H1 (cell line): ENCODE measurements around the gene KLHL33. TPM values are rescaled to one million over a fixed set of nuclear protein-coding genes. Genes with fewer than 3 reads are reported as not detected.

Source experiments
- CTCF ChIA-PET: fragments of 300-600 bp; sonication (Branson Sonifier 250); formaldehyde crosslinking; loops from one replicate; lab custom pipeline; 2021; ENCODE audit not compliant: partially characterized antibody; lab: Charles Lee
- POLR2A ChIA-PET: fragments of 300-600 bp; sonication (Branson Sonifier 250); formaldehyde crosslinking; loops from one replicate; lab custom pipeline; 2021; ENCODE audit warnings: inconsistent platforms; ENCODE audit not compliant: partially characterized antibody; lab: Charles Lee
- DNase-seq, 2 experiments: peaks; one replicate each; pipeline versions ENCODE4 v3.0.0 to v3.0.0-alpha.2; 2010 to 2022; ENCODE audit warnings: low spot score in 2 of 2, low read depth in 1 of 2, mixed read lengths in 1 of 2
- FAIRE-seq: peaks from 2 replicates; lab custom pipeline; 2011; peaks lifted over from hg19 to GRCh38; lab: Jason Lieb, UNC
- H2AFZ ChIP-seq: 2 replicates; pipeline ENCODE4 v1.8.1; 2012; ENCODE audit warnings: low read length, inconsistent platforms
- H2AK5ac ChIP-seq: 2 replicates; pipeline ENCODE4 v1.6.1; 2013; ENCODE audit warnings: low read depth, low read length
- H2BK120ac ChIP-seq: replicated peaks from 2 replicates; pipeline ENCODE3; 2013; ENCODE audit warnings: low read depth, low read length, inconsistent platforms
- H2BK12ac ChIP-seq: 2 replicates; pipeline ENCODE4 v1.6.1; 2013; ENCODE audit warnings: low read depth, low read length
- H2BK15ac ChIP-seq: 2 replicates; pipeline ENCODE4 v1.6.1; 2013; ENCODE audit warnings: low read length
- H2BK20ac ChIP-seq: 2 replicates; pipeline ENCODE4 v1.6.1; 2013; ENCODE audit warnings: low read length
- H2BK5ac ChIP-seq: 2 replicates; pipeline ENCODE4 v1.6.1; 2013; ENCODE audit warnings: low read depth, low read length
- H3K14ac ChIP-seq: 2 replicates; pipeline ENCODE4 v1.6.1; 2013; ENCODE audit warnings: inconsistent platforms; ENCODE audit not compliant: insufficient read length
- H3K18ac ChIP-seq: 2 replicates; pipeline ENCODE4 v1.6.1; 2013; ENCODE audit warnings: low read length; ENCODE audit errors: extremely low read depth
- H3K23ac ChIP-seq: 2 replicates; pipeline ENCODE4 v1.6.1; 2013; ENCODE audit warnings: inconsistent platforms; ENCODE audit not compliant: insufficient read length
- H3K23me2 ChIP-seq: 2 replicates; pipeline ENCODE4 v1.6.1; 2013; ENCODE audit warnings: low read depth, low read length
- H3K27ac ChIP-seq: 2 replicates; pipeline ENCODE4 v1.6.1; 2011; ENCODE audit warnings: low read depth, low read length, inconsistent platforms
- H3K27me3 ChIP-seq, 4 experiments: replicated peaks in 1 of 4; 1 replicate in 1 of 4; 2 replicates in 3 of 4; pipeline versions ENCODE4 v1.6.1 to v1.8.1; 2011 to 2013; ENCODE audit warnings: low read length in 3 of 4, mild to moderate bottlenecking in 3 of 4, inconsistent platforms in 2 of 4, mixed read lengths in 2 of 4, moderate library complexity in 1 of 4; ENCODE audit not compliant: control insufficient read depth in 3 of 4, insufficient read depth in 3 of 4; ENCODE audit errors: extremely low read depth in 1 of 4
- H3K36me3 ChIP-seq, 4 experiments: 2 replicates each; pipeline versions ENCODE4 v1.6.1 to v1.8.1; 2011 to 2013; ENCODE audit warnings: mild to moderate bottlenecking in 4 of 4, low read length in 3 of 4, moderate library complexity in 2 of 4, control low read depth in 1 of 4, inconsistent platforms in 1 of 4; ENCODE audit not compliant: insufficient read depth in 4 of 4, control insufficient read depth in 2 of 4
- H3K4ac ChIP-seq: replicated peaks from 2 replicates; pipeline ENCODE3; 2013; ENCODE audit warnings: low read length, low read depth, mixed read lengths, inconsistent platforms; ENCODE audit not compliant: insufficient read length
- H3K4me1 ChIP-seq, 4 experiments: replicated peaks in 1 of 4; 1 replicate in 1 of 4; 2 replicates in 3 of 4; pipeline versions ENCODE4 v1.6.1 to v1.8.1; 2011 to 2013; ENCODE audit warnings: low read length in 3 of 4, inconsistent platforms in 2 of 4, mixed read lengths in 1 of 4; ENCODE audit not compliant: insufficient read depth in 4 of 4, control insufficient read depth in 3 of 4
- H3K4me2 ChIP-seq, 2 experiments: 2 replicates each; pipeline versions ENCODE4 v1.6.1 to v1.8.1; 2011 to 2013; ENCODE audit warnings: low read depth in 2 of 2, low read length in 2 of 2, control low read depth in 1 of 2, inconsistent platforms in 1 of 2, mild to moderate bottlenecking in 1 of 2; ENCODE audit not compliant: insufficient read depth in 1 of 2
- H3K4me3 ChIP-seq, 4 experiments: fragments of 200-600, 300-600 bp in 1 of 4; sonication (generic), shearing (Covaris generic), sonication (Bioruptor Twin) in 1 of 4; 2 replicates each; pipeline versions ENCODE4 v1.5.1 to v1.8.1; 2011 to 2016; ENCODE audit warnings: low read length in 4 of 4, low read depth in 3 of 4, control low read depth in 2 of 4, inconsistent platforms in 2 of 4, mild to moderate bottlenecking in 2 of 4, mixed read lengths in 1 of 4, moderate library complexity in 1 of 4; ENCODE audit not compliant: insufficient read depth in 2 of 4; ENCODE audit errors: extremely low read depth in 1 of 4
- H3K56ac ChIP-seq: replicated peaks from 2 replicates; pipeline ENCODE3; 2013; ENCODE audit warnings: low read depth, mild to moderate bottlenecking, mixed read lengths, low read length, inconsistent platforms; ENCODE audit not compliant: insufficient read length
- H3K79me1 ChIP-seq: 2 replicates; pipeline ENCODE4 v1.6.1; 2013; ENCODE audit warnings: low read depth, low read length, control low read depth
- H3K79me2 ChIP-seq, 2 experiments: 2 replicates each; pipeline versions ENCODE4 v1.6.1 to v1.8.1; 2012 to 2013; ENCODE audit warnings: low read length in 2 of 2, mild to moderate bottlenecking in 2 of 2, inconsistent platforms in 1 of 2; ENCODE audit not compliant: insufficient read depth in 2 of 2, control insufficient read depth in 1 of 2
- H3K9ac ChIP-seq, 4 experiments: replicated peaks in 1 of 4; 1 replicate in 1 of 4; 2 replicates in 3 of 4; pipeline versions ENCODE4 v1.6.1 to v1.8.1; 2011 to 2013; ENCODE audit warnings: low read depth in 3 of 4, low read length in 3 of 4, control low read depth in 2 of 4, mild to moderate bottlenecking in 2 of 4, moderate library complexity in 2 of 4, inconsistent platforms in 1 of 4; ENCODE audit errors: extremely low read depth in 1 of 4
- H3K9me3 ChIP-seq, 2 experiments: 2 replicates each; pipeline versions ENCODE4 v1.6.1 to v1.8.1; 2012 to 2013; ENCODE audit warnings: mild to moderate bottlenecking in 2 of 2, moderate library complexity in 2 of 2, control low read depth in 1 of 2, inconsistent platforms in 1 of 2, low read depth in 1 of 2, low read length in 1 of 2, mixed read lengths in 1 of 2; ENCODE audit not compliant: insufficient read depth in 2 of 2
- H4K20me1 ChIP-seq, 2 experiments: replicated peaks in 1 of 2; 2 replicates each; pipeline versions ENCODE3 to v1.8.1; 2011 to 2013; ENCODE audit warnings: inconsistent platforms in 2 of 2, low read length in 2 of 2, mild to moderate bottlenecking in 1 of 2; ENCODE audit not compliant: insufficient read depth in 2 of 2, control insufficient read depth in 1 of 2
- H4K5ac ChIP-seq: 2 replicates; pipeline ENCODE4 v1.6.1; 2013; ENCODE audit warnings: low read length, low read depth, mixed read lengths, inconsistent platforms; ENCODE audit not compliant: insufficient read length
- H4K8ac ChIP-seq: 2 replicates; pipeline ENCODE4 v1.8.0; 2013; ENCODE audit warnings: mild to moderate bottlenecking, moderate library complexity, low read length, inconsistent platforms; ENCODE audit not compliant: insufficient read depth; ENCODE audit errors: extremely low read depth
- H4K91ac ChIP-seq: replicated peaks from 2 replicates; pipeline ENCODE3; 2013; ENCODE audit warnings: low read length, mixed read lengths, inconsistent platforms; ENCODE audit not compliant: insufficient read length
- BCL11A ChIP-seq, 2 experiments: IDR thresholded peaks; one replicate each; pipeline ENCODE4 v1.6.1; 2011; ENCODE audit warnings: low read depth in 2 of 2, low read length in 2 of 2, mild to moderate bottlenecking in 2 of 2
- WGBS, 2 experiments: shearing (Covaris generic) in 1 of 2; methylation state at CpG; one replicate each; pipeline versions ENCODE4 v1.1.6 to v1.1.7; 2013 to 2015; ENCODE audit warnings: low lambda C conversion rate in 2 of 2, mixed read lengths in 2 of 2, inconsistent platforms in 1 of 2, low coverage in 1 of 2, missing lambda C conversion rate in 1 of 2; ENCODE audit not compliant: insufficient replicate concordance in 2 of 2, insufficient coverage in 1 of 2, insufficient read length in 1 of 2; ENCODE audit errors: extremely low coverage in 1 of 2, missing lambda C conversion rate in 1 of 2; 5-methylcytosine and 5-hydroxymethylcytosine counted together
- polyA plus RNA-seq, 7 experiments: library from polyadenylated mRNA; depleted of rRNA in 3 of 7; stranded (reverse) in 5 of 7; unstranded in 2 of 7; fragments of >200 nt in 5 of 7; fragments of 200-250 nt in 2 of 7; gene quantifications; 1 replicate in 5 of 7; 2 replicates in 1 of 7; 4 replicates in 1 of 7; pipeline versions ENCODE4 v1.2.1 to v1.2.3, GENCODE V29; 2011 to 2013; ENCODE audit warnings: missing spikeins in 2 of 7, mixed read lengths in 2 of 7
- total RNA-seq: library from RNA; stranded (reverse); fragmentation: NEBNext Ultra II Directional; extraction: Animal tissue kit (Norgen Biotek cat#: 25700); gene quantifications from 2 replicates; pipeline ENCODE4 v1.2.1, GENCODE V29; 2021

Gene KLHL33
- total and polyA plus RNA-seq, 2 of the 8 experiments (the other 6 are each of a cell fraction or from before 2014, with no cell fraction given), result 0.11 to 0.17 TPM

DNA sequence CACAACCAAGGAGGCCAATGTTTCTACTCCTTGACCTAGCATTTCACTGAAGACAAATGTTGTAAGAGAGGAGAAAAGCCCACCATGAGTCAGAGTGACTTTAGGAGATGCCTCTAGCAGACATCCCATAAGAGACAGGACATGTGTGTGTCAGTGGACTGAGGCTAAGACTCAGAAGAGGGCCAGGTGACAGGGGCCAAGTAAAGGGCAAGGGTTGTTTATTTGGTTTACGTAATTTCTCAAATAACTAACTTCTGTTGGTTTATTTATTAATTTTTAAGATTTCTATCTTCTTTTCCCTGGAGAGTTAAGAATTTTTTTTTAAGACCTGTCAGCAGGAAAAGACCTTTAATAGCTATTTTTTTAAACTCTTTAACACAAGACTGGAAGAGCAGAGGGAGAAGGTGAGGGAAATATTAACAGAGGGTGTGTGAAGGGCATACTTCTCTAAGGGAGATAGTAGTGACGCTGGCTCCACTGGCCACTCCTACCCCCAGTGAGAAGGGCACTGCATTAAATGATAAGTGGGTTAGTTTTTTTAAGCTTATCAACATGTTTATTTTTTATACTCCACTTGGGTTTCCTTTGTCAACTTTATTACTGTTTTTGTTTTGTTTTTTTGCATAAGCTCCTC is 36.7 kb upstream of the KLHL33 start:
- Histone ChIP-seq H3K36me3 (peaks cover 31 to 53% (median 50%) of the 10 kb centered on the region in 4 experiments), H2BK20ac (no peak overlapping the region)
- no peak for TF ChIP-seq BCL11A (IDR thresholded peaks at IDR 0.05; ENCODE audit: low read depth in 2 of 2, low read length in 2 of 2)
- TF ChIP-seq, all 59 proteins: peak for 0
- DNase-seq, result no peak
- Histone ChIP-seq H3K4ac (no peak overlapping the region), H3K14ac (no peak overlapping the region), H3K56ac (no peak overlapping the region), H2BK120ac (no peak overlapping the region), H3K4me3 (no peak overlapping the region), H3K4me2 (no peak overlapping the region), H3K79me2 (peaks cover 14 to 36% of the 10 kb centered on the region in 2 experiments; a peak in 3 of 4 replicates), H3K23me2 (peaks cover 10% of the 10 kb centered on the region), H3K23ac (no peak overlapping the region), H3K27me3 (no peaks in the 10 kb centered on the region), H4K5ac (no peak overlapping the region), H2BK15ac (no peak overlapping the region), H4K8ac (no peak overlapping the region), H2BK12ac (no peak overlapping the region), H2BK5ac (no peak overlapping the region), H3K27ac (no peak overlapping the region), H3K9me3 (no peaks in the 10 kb centered on the region), H4K91ac (no peak overlapping the region), H3K4me1 (peaks cover 0 to 5% (median 2%) of the 10 kb centered on the region in 4 experiments; a peak in 3 of 7 replicates), H3K18ac (no peak overlapping the region), H3K9ac (no peak overlapping the region; a peak in 1 of 7 replicates), H2AFZ (no peak overlapping the region), H3K79me1 (peaks cover 12% of the 10 kb centered on the region; the same call in 1 of the 2 replicates), H2AK5ac (no peak overlapping the region), H4K20me1 (peaks cover 4 to 9% of the 10 kb centered on the region in 2 experiments)
- ChIA-PET CTCF (interaction anchor here (0.7 to 1.3 kb wide), 2 partner anchors 109 to 135 kb away, joined by 4 read pairs; no protein-coding TSS in a partner anchor), POLR2A (interaction anchor here (1.2 to 5.2 kb wide), 5 partner anchors 8 to 209 kb away, joined by 4 to 59 read pairs (median 7); partner anchors contain the start of gene PIP4P1)
- FAIRE-seq, result no peak
- 94% methylated on average over 2 of the region's 2 CpGs; no CpG with 5 or more reads in 1 of the 2 experiments for WGBS, 2 experiments
